GM19240 (cell line): ENCODE results near the gene PITRM1.

Source experiments
- DNase-seq: peaks from one replicate; pipeline ENCODE4 v3.0.0; 2011; ENCODE audit warnings: low spot score; ENCODE audit not compliant: insufficient read length

The PITRM1 gene

DNA sequence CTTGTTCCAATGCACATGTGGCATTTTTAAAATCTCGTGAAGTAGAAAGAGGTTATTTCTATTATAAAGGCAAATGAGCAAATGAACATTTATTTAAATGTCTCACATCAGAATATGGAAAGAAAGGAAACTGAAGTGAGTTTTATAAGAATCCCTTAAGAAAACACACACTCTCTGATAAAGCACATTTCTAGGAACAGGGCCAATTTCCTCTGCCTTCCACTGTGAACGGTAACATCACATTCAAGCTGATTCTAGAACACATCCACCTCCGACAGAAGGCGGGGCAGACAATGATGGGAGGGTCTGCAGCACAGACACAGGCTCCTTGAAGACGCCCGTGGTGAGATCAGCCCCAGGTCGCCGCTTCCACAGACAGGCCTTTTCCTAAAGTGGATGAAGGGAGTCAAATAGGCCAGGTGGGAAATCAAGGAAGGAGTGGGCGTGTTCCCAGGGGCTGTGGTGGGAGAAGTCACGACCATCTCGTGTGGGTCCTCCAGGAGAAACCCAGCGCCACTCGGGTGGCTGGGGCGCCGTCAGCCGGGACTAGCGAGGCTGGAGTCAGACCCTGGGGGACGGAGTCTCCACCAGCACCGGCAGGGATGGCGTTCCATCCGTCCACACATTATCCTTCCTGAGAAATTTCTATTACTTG lies 31.1 kb downstream of the PITRM1 start:
- no peak for DNase-seq

DNA sequence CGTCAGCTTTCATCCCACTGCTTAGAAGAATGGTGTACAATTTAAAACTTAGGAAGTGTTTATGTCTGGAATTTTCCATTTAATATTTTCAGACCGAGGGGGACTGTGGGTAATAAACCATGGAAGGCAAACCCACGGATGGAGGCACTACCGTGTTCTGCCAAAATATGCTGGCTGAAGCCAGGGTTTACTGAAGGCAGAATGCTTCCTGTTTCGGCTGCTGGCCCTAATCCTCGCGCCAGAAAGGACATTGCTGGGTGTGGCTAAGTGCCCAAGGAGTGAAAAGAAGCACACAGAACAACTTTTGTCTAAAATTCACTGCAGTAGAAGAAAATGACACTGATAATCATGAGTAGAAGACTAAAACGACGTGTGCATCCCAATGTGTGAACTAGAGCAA lies 32.3 kb downstream of the PITRM1 start:
- no peak for DNase-seq

DNA sequence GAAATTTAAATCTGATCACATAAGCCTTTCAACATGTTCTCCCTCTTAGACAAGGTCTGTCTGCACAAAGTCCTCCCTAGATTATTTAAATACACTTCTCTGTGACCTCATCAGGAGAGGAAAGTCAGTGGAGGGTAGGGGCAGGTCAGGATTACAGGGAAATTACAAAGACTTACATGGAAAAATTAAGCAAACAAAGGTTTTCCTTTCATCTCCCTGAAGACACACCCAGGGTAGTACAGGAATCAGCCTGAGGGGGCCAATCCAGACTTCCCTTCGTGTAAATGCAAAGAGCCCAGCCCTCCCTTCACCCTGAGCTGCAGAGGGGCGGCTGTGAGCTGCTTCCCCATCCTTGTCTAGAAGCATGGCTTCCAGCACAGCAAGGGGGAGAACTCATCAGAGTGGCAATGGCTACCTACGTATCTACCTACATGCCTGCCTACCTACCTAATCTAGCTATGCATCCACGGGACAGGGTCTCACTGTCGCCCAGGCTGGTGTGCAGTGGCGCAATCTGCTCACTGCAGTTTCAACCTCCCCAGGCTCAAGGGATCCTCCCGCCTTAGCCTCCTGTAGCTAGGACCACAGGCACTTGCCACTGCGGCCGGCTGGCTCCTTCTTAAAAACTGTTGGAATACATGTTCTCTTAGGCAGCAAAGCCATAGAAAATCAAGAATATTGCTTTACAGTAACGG lies 33.2 kb downstream of the PITRM1 start:
- no peak for DNase-seq

DNA sequence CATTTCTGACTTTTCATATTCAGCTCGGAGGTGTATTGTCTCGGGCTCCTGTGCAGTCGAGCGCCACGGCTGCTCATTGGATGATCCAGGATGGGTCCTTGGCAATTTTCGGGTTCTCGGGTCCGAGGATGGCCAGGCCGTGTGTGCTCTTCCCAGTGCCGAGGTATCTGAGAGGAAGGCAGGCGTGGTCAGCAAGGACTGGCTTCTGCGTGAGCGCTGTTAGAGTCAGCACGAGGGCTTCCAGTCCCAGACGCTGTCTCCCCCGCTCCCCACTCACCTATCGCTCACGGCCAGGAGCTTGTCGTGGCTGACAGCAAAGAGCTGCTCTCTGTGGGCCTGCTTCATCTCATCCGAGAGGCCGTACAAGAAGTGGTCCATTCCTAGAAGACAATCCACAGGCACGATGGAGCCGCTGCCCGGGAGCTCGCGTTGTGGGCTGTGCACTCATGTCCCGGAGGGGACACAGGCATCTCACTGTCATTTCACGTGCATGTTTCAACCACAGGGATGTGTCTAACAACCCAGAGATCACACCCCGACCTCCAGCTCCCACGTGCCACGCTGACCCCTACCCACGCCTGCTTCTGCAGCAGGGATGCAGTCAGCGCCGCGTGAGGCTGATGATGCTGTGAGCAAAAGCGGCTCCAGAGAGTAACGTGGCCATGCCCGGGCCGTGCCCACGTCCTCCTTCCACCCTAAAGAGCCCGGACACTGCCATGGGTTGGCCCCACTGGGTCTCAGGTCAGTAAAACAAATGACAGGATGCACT lies 34.4 kb downstream of the PITRM1 start:
- DNase-seq = no peak

DNA sequence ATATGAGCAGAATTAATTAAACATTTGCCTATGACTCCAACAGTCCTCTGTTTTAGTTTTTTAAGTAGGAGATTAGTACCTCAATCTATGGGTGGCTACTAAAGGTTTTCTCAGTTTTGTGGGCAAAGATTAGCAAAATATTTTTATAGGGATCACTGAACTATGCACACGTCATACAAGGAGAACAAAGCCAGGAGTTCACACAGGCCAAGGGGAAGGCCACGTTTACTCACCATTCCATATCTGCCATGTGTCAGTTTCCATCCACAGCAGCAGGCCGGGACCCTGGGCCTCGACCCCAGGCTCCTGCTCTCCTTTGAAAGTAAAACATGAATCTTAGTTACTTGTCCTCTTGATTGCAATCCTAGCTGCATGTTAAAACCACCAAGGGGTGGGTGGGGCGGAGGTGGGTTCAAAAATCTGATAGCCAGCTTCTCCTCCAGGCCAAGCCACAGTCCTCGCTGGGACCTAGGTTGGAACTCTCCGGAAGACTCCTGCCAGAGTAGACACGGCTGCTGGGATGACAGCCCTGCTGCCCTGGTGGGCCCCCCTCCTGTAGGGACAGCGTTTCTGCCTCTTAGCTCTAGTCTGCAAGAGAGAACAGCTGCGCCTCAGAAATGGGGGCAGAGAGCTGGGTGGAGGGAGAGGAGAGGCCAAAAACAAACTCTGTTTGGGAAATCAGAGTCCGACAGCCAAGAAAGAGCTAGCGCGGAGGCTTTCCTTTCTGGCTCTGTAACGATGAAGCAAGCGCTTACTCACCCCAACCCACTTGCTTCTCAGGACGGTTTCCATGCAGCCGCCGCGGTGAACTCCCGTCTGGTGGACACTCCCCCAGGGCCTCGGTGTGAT lies 35.6 kb downstream of the PITRM1 start:
- DNase-seq = no peak

DNA sequence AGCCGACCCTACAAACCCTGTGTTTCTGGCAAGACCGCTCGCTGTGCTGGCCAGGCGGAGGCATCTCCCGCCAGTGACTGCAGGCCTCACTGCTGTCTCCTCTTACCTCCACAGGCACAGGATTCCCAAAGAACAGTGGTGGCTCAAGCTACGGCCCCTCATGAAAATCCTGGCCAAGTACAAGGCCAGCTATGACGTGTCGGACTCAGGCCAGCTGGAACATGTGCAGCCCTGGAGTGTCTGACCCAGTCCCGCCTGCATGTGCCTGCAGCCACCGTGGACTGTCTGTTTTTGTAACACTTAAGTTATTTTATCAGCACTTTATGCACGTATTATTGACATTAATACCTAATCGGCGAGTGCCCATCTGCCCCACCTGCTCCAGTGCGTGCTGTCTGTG lies 36.2 kb downstream of the PITRM1 start:
- DNase-seq = no peak

DNA sequence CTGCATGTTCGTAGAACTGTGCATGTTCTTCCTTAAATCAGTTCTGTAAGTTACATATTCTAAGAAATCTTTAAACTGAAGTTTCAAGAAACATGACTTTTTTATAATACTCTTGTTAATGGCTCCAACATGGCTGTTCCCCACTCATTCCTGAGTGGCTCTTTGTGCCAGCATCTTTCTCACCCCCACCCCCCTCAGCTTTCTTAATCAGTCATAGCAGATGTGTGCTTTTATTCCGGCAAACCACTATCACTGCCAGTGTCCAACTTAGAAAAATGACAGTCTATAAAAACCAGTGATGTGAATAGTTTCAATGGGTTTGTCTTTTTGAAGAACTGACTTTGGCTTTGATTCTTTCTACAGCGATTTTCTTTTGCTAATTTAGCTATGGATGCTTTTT lies 37.6 kb downstream of the PITRM1 start:
- DNase-seq = no peak

DNA sequence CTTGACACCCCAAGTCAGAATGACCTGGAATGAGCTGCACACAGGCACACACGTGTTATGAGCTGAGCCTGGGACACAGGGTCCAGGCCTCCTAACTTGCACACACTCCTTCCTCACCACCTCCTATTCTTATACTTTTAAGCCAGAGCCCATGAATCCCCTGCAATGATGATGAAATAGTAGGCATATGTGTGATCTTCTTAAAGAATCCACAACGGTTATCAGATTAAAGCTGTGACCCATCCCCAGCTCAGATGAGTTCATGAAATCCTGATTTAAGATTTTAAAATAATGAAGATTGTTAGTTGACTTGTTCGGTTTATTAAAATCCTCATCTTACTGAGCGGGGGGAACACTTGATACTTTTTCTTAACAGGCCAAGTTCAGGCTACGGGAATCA lies 38.6 kb downstream of the PITRM1 start:
- DNase-seq = no peak

DNA sequence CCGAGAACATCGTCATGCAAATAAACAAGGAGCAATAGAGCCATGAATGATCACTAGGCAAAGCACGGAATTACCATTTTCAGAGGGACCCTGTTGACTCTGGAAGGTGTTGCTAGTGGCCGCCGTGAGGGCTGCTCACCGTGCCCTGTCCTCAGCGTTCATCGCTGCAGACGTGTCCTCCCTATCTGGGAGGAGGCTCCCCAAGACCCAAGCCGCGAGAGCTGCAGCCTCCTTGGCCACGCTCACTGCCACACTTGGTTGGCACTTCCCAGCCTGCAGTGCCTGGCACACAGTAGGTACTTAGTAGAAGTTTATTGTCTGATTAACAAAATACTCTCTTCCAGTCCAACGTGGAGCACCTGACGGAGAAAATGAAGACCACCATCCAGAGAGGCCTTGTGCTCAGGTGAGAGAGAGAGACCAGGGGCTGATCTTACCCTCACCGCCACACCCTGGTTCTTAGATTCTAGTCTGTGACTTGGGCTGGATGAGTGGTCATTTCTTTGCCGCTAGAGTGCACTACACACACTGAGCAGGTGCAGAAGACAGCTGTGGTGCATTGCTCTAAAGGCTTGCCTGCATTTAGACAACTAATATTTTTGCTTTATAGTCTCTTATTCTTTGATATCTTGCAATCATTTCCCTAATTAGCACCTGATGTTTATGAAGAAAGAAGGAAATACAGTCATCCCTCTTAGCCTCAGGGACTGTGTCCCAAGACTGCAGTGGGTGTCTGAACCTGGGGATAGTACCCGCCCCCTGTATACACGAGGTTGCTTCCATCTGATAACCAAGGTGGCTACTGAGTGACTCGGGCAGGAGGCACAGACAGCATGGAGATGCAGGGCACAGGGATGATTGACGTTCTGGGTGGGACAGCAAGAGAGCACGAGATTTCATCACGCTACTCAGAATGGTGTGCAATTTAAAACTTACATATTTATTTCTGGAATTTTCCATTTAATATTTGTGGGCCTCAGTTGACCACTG lies 40.3 kb downstream of the PITRM1 start:
- no peak for DNase-seq

DNA sequence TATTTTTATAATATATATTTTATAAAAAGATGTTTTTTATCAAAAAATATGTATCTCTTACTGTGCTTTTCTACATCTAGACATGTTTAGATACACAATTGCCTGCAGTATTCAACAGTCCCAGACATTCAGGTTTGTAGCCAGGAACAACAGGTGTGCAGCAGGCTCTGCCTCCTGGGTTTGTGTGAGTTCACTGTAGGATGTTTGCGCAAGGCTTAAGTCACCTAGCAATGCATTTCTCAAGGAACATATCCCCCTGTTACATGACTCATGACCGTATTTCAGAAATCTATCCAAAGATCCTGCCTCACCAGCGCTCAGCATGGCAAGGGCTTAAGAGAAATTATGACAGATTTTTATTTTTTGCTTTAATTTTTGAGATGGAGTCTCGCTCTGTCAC lies 41.5 kb downstream of the PITRM1 start:
- no peak for DNase-seq

DNA sequence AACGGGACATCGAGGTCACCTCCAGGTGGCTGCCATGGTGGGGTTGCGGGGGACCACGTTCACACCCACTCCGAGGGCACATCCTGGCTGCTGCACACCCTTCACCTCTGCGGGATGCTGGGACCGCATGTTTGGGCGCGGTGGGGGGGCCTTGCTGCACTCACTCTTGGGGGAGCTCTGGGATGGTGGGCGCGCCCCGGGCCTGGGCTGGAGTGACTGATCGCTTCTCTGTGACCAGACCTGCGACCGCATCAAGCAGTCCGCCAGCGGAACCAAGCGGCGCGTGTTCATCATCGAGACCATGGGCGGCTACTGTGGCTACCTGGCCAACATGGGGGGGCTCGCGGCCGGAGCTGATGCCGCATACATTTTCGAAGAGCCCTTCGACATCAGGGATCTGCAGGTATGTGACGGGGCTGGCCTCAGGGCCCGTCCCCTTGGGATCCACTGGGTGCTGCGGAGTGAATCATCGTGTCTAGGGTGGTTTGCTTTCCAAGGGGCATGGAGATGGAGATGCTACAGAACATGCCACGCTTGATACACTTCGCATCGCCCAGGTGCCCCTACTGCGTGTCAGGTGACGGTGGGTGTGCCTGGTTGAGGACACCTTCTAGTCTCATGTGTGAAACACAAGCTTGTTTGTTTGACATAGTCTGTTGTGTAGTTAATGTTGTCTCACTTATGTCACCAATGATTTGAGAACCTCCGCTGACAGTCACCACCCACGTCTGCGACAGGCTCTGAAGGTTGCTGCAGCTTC lies 42.8 kb downstream of the PITRM1 start:
- DNase-seq = no peak

DNA sequence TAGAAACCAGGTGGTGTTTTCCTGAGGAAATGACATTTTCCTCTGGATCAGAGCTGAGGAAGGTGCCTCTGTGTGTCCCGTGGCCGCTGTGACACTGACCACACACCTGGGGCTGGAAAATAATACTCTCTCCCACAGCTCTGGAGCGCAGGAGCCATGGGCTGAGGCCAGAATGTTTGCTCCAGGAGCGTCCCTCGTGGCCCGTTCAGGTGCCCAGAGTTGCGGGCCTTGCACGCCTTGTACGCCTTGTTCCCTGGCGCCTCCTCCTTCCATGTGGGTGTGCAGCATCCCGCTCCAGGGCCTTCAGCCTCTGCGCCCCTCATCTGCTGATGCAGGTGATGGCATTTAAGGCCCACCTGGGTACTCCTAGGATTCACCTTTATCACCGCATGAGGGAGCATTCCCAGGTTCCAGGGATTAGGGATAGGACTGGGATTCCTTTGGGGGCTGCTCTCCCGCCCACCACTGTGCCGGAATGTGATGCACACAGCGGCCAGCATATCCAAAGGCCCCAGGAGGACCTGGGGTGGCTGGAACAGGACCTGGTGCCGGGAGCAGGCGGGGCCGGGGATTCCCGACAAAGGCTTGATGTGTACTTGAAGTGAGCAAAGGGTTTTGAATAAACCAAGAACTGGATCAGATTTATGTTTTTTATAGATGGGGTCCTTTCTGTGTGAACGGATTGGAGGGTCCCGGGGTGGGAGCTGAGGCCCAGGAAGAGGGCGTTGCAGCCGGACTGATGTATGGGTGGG lies 44.0 kb downstream of the PITRM1 start:
- DNase-seq = no peak

DNA sequence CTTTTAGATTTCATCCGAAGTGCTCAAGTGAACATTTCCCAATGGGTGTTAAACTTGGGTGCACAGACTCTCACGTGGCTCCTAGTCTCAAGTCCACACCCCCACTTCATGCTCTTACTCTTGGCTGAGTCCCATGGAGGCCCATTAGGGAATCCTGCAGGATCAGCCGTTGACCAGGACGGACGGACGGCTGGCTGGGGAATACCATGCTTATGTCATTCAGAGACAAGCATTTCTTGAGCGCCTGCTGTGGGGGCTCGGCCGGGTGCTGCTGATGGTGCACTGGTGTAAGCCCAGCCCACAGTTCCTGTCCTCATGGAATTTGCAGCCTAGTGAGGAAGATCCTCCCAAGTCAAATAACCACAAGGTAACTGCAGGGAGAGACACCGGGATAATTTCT lies 44.7 kb downstream of the PITRM1 start:
- no peak for DNase-seq

DNA sequence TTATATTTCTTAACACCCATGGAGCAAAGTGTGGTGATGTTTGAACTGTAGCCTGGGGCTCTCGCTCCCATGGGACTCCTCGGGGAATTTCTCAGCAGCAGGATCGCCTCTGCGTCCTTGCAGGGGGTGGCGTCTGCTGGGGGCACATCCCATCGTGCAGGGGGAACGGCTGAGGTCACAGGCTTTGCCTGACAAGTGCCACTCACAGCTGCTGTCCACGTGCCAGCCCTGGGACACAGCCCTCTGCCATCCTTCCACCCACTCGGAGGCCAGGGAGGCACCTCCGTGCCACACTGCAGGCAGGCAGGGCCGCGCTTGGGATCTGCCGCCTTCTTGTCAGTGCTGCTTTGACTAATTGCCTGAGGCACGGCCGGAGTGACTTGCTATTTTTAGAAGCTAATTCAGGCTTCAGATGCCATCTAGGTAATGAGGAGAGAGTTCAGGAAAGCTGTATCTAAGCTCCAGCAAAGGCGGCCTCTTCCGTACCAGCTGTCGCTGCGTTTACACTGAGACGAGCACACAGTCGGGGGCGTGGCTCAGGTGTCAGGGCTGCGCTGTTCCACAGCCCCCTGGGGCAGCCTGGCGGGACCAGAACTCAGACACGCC lies 45.7 kb downstream of the PITRM1 start:
- DNase-seq = no peak

DNA sequence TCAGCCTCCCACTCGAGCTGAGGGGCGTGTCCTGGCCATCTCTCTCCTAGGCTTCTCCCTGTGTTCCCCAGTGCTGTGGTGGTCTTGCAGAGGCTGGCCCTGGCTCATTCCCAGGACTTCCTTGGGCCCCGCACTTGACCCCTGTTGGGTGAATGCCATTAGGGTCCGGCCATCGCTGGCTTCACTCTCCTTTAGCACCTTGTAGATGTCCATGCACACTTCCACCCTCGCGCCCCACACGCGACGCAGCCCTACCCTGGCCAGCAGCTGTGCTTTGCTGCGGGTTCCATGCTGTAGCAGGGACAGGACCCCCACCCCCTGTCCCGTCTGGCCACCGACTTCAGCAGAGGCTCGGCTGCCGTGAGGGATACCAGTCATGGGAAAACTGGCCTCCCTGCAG lies 46.3 kb downstream of the PITRM1 start:
- no peak for DNase-seq

DNA sequence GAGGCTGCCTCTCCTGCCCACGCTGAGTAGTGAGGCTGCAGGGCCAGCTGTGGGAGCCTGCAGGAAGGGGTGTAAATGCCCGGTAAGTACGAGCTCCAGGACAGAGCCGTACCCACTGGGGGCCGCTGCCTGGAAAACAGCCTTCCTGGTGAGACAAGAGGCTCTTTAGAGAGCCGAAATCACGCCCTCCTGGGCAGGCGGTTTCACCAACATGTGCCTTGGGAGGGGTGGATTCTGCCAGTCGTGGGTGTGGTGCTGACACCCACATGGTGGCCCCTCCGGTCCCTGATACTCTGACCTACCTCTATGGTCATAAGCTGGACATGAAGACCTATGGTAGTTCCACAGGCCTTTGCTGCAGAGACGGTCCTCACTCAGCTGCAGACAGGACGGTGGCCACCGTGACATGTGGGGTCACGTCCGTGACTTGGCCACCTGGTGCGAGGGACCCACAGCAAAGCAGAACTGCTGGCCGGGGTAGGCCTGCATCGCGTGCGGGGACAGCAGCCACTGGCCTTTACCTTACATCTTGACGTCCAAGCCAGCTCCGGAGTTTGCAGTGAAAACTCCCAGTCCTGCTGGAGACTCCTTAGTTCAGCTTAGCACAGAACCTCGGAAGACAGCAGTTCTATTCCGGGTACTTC lies 46.9 kb downstream of the PITRM1 start:
- no peak for DNase-seq

DNA sequence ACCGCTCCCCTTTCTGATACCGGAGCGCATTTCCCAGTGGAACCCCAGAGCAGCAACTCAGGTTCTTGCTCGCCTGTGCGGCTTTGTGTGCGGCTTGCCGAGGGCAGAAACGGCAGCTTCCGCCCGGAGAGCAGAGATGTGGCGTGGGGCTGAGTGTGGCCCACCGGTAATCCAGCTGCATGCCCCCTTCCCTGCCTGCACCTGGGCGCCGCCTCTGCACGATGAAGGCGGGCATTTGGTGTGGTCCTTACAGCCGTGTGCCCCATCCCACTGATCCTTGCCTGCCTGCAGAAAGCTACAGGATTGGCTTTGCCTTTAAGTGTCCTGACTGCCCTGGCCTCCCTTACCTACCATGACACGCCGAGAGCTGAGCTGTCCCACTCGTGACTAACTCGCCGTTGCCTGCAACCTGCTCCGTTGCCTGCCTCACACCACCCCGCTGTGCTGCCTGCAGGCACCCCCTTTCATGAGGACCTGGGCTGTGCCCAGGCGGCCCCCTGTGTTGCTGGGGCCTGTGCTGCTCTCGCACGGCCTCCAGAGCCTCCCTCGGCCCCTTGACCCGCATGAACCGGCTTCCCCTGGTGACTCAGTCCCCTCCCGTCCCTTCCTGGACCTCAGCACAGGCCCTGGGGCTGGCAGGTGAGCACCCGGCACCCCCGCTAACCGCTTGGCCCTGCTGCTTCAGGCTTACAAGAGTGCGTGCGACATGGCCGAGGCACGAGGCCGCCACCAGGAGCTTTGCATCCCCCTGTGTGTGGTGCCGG lies 48.0 kb downstream of the PITRM1 start:
- DNase-seq = no peak
